Measurements from ENCODE around the gene RRP1. TPM values are rescaled to one million over a fixed set of nuclear protein-coding genes. Genes with fewer than 3 reads are reported as not detected.

RRP1 gene
- polyA plus RNA-seq, 3 donors: 2.7 to 5.7 (median 4.6) TPM

DNA sequence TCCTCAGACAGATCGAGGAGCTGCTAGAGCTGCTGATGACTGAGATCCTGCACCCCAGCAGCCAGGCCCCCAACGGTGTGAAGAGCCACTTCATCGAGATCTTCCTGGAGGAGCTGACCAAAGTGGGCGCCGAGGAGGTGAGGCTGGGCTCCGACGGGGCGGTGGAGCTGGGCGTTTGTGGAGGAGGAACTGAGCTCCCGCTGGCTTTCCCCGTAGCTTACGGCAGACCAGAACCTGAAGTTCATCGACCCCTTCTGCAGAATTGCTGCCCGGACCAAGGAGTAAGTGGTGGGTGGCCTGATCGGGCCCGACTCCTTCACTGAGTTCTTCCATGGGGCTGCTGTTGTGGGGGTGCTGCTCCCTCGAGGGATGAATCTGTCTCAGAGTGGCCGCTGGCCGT lies 8.0 kb downstream of the RRP1 start:
- H3K27ac Mint-ChIP-seq: no peak overlapping the region
- no peaks in the 10 kb centered on the region for H3K27me3 ChIP-seq (ENCODE audit: control insufficient read depth in 2 of 2, insufficient read depth in 2 of 2, low read length in 2 of 2)
- 95% methylated on average over 18 of the region's 19 CpGs for WGBS (ENCODE audit: insufficient coverage)
- peaks cover 0 to 5% (median 0%) of the 10 kb centered on the region in 7 donors for H3K9me3 Mint-ChIP-seq
- H3K9ac ChIP-seq (ENCODE audit: insufficient read depth, low read length, poor library complexity, severe bottlenecking): no peak overlapping the region
- no peaks in the 10 kb centered on the region for H3K4me1 Mint-ChIP-seq
- TF ChIP-seq, protein P1, sequence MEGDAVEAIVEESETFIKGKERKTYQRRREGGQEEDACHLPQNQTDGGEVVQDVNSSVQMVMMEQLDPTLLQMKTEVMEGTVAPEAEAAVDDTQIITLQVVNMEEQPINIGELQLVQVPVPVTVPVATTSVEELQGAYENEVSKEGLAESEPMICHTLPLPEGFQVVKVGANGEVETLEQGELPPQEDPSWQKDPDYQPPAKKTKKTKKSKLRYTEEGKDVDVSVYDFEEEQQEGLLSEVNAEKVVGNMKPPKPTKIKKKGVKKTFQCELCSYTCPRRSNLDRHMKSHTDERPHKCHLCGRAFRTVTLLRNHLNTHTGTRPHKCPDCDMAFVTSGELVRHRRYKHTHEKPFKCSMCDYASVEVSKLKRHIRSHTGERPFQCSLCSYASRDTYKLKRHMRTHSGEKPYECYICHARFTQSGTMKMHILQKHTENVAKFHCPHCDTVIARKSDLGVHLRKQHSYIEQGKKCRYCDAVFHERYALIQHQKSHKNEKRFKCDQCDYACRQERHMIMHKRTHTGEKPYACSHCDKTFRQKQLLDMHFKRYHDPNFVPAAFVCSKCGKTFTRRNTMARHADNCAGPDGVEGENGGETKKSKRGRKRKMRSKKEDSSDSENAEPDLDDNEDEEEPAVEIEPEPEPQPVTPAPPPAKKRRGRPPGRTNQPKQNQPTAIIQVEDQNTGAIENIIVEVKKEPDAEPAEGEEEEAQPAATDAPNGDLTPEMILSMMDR (IDR thresholded peaks at IDR 0.05): no peak
- H3K36me3 ChIP-seq (replicated peaks in 1 of 2; ENCODE audit: control insufficient read depth in 1 of 2, insufficient read depth in 2 of 2, low read length in 2 of 2): peaks cover 21 to 69% of the 10 kb centered on the region in 2 donors
- peaks cover 0 to 4% (median 2%) of the 10 kb centered on the region in 3 donors for H3K27me3 Mint-ChIP-seq (ENCODE audit: low read depth in 3 of 3)
- no peak for DNase-seq
- intact Hi-C loops (cut with micrococcal nuclease): no loop called here
- H3K4me3 ChIP-seq (replicated peaks in 1 of 3; ENCODE audit: low read depth in 2 of 3, low read length in 3 of 3): no peak overlapping the region
- H3K27ac ChIP-seq (ENCODE audit: low read depth in 1 of 2, low read length in 2 of 2): no peak overlapping the region
- H3K79me2 ChIP-seq (ENCODE audit: insufficient read depth, low read length): no peaks in the 10 kb centered on the region
- H2AFZ ChIP-seq (ENCODE audit: insufficient read depth, low read depth, low read length, poor library complexity, severe bottlenecking): no peak overlapping the region
- H3K36me3 Mint-ChIP-seq: peaks cover 58 to 84% of the 10 kb centered on the region in 2 donors
- no peak overlapping the region for H3K4me2 ChIP-seq (replicated peaks; ENCODE audit: extremely low read depth, low read length, poor library complexity, severe bottlenecking)
- H3K4me3 Mint-ChIP-seq: no peak overlapping the region
- no peaks in the 10 kb centered on the region for H3K9me3 ChIP-seq (replicated peaks in 1 of 2; ENCODE audit: control insufficient read depth in 1 of 2, insufficient read depth in 1 of 2, low read length in 2 of 2)
- H4K20me1 ChIP-seq (ENCODE audit: insufficient read depth, low read length): peaks cover 76% of the 10 kb centered on the region
- no peaks in the 10 kb centered on the region for H3K4me1 ChIP-seq (ENCODE audit: control insufficient read depth in 1 of 2, insufficient read depth in 2 of 2, low read length in 2 of 2)

DNA sequence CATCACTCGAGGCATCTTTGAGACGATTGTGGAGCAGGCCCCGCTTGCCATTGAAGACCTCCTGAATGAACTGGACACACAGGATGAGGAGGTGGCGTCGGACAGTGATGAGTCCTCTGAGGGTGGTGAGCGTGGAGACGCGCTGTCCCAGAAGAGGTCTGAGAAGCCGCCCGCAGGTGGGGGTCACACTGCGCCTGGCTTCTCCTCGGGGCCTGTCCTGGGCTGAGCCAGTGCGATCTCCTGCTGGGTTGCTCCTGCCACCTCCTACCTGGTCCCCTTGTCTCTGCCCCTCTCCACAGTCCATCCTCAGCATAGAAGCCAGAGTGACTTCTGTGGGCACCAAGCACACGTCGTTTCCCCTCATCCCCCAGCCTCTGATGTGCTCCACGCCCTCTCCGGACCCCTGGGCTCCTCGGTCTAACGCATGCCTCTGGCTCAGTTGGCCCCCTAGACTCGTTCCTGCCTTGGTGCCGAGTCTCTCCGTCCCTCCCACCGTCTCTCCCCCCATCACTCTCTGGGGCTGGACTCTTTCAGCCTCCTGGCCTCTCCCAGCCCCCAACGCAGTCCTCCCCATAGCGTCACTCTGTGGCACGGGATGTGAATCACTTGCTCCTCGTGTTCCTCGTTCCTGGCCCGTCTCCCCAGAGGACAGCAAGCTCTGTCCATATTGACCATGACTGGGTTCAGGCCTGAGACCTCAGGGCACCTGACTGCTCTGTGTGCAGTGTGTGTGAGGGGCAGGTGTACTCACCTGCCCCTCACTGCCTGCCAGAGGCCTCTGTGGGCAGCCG lies 8.7 kb downstream of the RRP1 start:
- H3K4me3 ChIP-seq (replicated peaks in 1 of 3; ENCODE audit: low read depth in 2 of 3, low read length in 3 of 3): no peak overlapping the region
- Mint-ChIP-seq H3K27me3 (ENCODE audit: low read depth in 3 of 3) (peaks cover 0 to 4% (median 4%) of the 10 kb centered on the region in 3 donors), H3K36me3 (peaks cover 53 to 85% of the 10 kb centered on the region in 2 donors), H3K4me3 (no peak overlapping the region), H3K4me1 (peaks cover under 1% of the 10 kb centered on the region), H3K9me3 (peaks cover 0 to 5% (median 0%) of the 10 kb centered on the region in 7 donors), H3K27ac (peak overlapping the region in 2 of 7 donors; percentile 68 to 80)
- no peaks in the 10 kb centered on the region for H3K79me2 ChIP-seq (ENCODE audit: insufficient read depth, low read length)
- no peak overlapping the region for H3K27ac ChIP-seq (ENCODE audit: low read depth in 1 of 2, low read length in 2 of 2)
- TF ChIP-seq, protein P1 (IDR thresholded peaks at IDR 0.05): no peak
- no peak overlapping the region for H2AFZ ChIP-seq (ENCODE audit: insufficient read depth, low read depth, low read length, poor library complexity, severe bottlenecking)
- no peaks in the 10 kb centered on the region for H3K4me1 ChIP-seq (ENCODE audit: control insufficient read depth in 1 of 2, insufficient read depth in 2 of 2, low read length in 2 of 2)
- DNase-seq: no peak
- WGBS (ENCODE audit: insufficient coverage): 94% methylated on average over 30 of the region's 30 CpGs
- H4K20me1 ChIP-seq (ENCODE audit: insufficient read depth, low read length): peaks cover 76% of the 10 kb centered on the region
- H3K9me3 ChIP-seq (replicated peaks in 1 of 2; ENCODE audit: control insufficient read depth in 1 of 2, insufficient read depth in 1 of 2, low read length in 2 of 2): no peaks in the 10 kb centered on the region
- no peak overlapping the region for H3K4me2 ChIP-seq (replicated peaks; ENCODE audit: extremely low read depth, low read length, poor library complexity, severe bottlenecking)
- H3K27me3 ChIP-seq (ENCODE audit: control insufficient read depth in 2 of 2, insufficient read depth in 2 of 2, low read length in 2 of 2): no peaks in the 10 kb centered on the region
- H3K36me3 ChIP-seq (replicated peaks in 1 of 2; ENCODE audit: control insufficient read depth in 1 of 2, insufficient read depth in 2 of 2, low read length in 2 of 2): peaks cover 23 to 66% of the 10 kb centered on the region in 2 donors
- no peak overlapping the region for H3K9ac ChIP-seq (ENCODE audit: insufficient read depth, low read length, poor library complexity, severe bottlenecking)
- intact Hi-C loops (cut with micrococcal nuclease): no loop called here

Measured in CD14-positive monocyte (primary cell).